Measurements from ENCODE around the gene LRP3.

Gene LRP3

GRCh38 chr19:33240181-33240771 lies 46.1 kb downstream of the LRP3 start:
- no peak for DNase-seq

- DNase-seq: no peak
Observed at GRCh38 chr19:33241091-33241529, 47.0 kb downstream of the LRP3 start.

- DNase-seq: peak in 1 of 2 donors; percentile 19
Observed at GRCh38 chr19:33241530-33242101, 47.5 kb downstream of the LRP3 start.

- no peak for DNase-seq
Observed at GRCh38 chr19:33242131-33242530, 48.0 kb downstream of the LRP3 start.

- DNase-seq: no peak
Observed at GRCh38 chr19:33242911-33243310, 48.8 kb downstream of the LRP3 start.

- DNase-seq: no peak
Observed at GRCh38 chr19:33245948-33246708, 52.0 kb downstream of the LRP3 start.

- no peak for DNase-seq
Observed at GRCh38 chr19:33246709-33247440, 52.7 kb downstream of the LRP3 start.

GRCh38 chr19:33247441-33247819 lies 53.3 kb downstream of the LRP3 start:
- DNase-seq: no peak

GRCh38 chr19:33248104-33248503 lies 54.0 kb downstream of the LRP3 start:
- no peak for DNase-seq

- DNase-seq: no peak
Observed at GRCh38 chr19:33248553-33248953, 54.4 kb downstream of the LRP3 start.

GRCh38 chr19:33248954-33249613 lies 55.0 kb downstream of the LRP3 start:
- no peak for DNase-seq

- no peak for DNase-seq
Observed at GRCh38 chr19:33249740-33250366, 55.7 kb downstream of the LRP3 start.

- DNase-seq: no peak
Observed at GRCh38 chr19:33250500-33250899, 56.4 kb downstream of the LRP3 start.

GRCh38 chr19:33251076-33251475 lies 56.9 kb downstream of the LRP3 start:
- no peak for DNase-seq

GRCh38 chr19:33251526-33252090 lies 57.5 kb downstream of the LRP3 start:
- no peak for DNase-seq

GRCh38 chr19:33252418-33252962 lies 58.4 kb downstream of the LRP3 start:
- DNase-seq: no peak

GRCh38 chr19:33252971-33253370 lies 58.8 kb downstream of the LRP3 start:
- DNase-seq: peak in 1 of 2 donors; percentile 41

GRCh38 chr19:33254245-33254824 lies 60.2 kb downstream of the LRP3 start:
- no peak for DNase-seq

- DNase-seq: no peak
Observed at GRCh38 chr19:33255781-33256180, 61.7 kb downstream of the LRP3 start.

GRCh38 chr19:33256261-33256660 lies 62.1 kb downstream of the LRP3 start:
- no peak for DNase-seq

- DNase-seq: no peak
Observed at GRCh38 chr19:33257828-33258227, 63.7 kb downstream of the LRP3 start.
